Activated CD4-positive, alpha-beta T cell treated with anti-CD3 and anti-CD28 coated beads for 36 hours (primary cell): Measurements from ENCODE around the gene RPS15A. TPM values are rescaled to one million over a fixed set of nuclear protein-coding genes. Genes with fewer than 3 reads are reported as not detected.

Experiments used
- ATAC-seq: fragments of 200-7000 bp; cut with Tn5 transposase; one replicate; pipeline ENCODE4 v1.10.0; 2021; ENCODE audit warnings: mild to moderate bottlenecking, moderate library complexity
- CTCF ChIA-PET: fragments of 350-600 bp; sonication (Branson Sonifier 250); formaldehyde crosslinking; loops from one replicate; lab custom pipeline; 2021; ENCODE audit warnings: antibody characterized with exemption; lab: Charles Lee
- POLR2A ChIA-PET: fragments of 350-600 bp; sonication (Branson Sonifier 250); formaldehyde crosslinking; loops from one replicate; lab custom pipeline; 2021; ENCODE audit warnings: antibody characterized with exemption, inconsistent platforms; lab: Charles Lee
- DNase-seq: peaks from one replicate; pipeline ENCODE4 v3.0.0-alpha.2; 2020
- H3K27ac Mint-ChIP-seq: one replicate; pipeline ENCODE4 v1.8.0; 2021; ENCODE audit warnings: mixed read lengths
- H3K27me3 Mint-ChIP-seq: one replicate; pipeline ENCODE4 v1.8.0; 2021; ENCODE audit warnings: mixed read lengths
- H3K36me3 Mint-ChIP-seq: one replicate; pipeline ENCODE4 v1.8.0; 2021; ENCODE audit warnings: low read depth, mixed read lengths
- H3K4me1 Mint-ChIP-seq: one replicate; pipeline ENCODE4 v1.8.0; 2021; ENCODE audit warnings: mixed read lengths
- H3K4me3 Mint-ChIP-seq: one replicate; pipeline ENCODE4 v1.8.0; 2021; ENCODE audit warnings: mild to moderate bottlenecking, moderate library complexity, mixed read lengths
- H3K9me3 Mint-ChIP-seq: one replicate; pipeline ENCODE4 v1.8.0; 2021; ENCODE audit warnings: low read depth, mixed read lengths
- intact Hi-C, 2 experiments: fragments of 100-400 bp; cut with DNase I in 1 of 2; cut with micrococcal nuclease in 1 of 2; formaldehyde crosslinking; loops; one replicate each; pipeline versions ENCODE4 v1.14.2 to v1.15.1; 2022 to 2024; cut with DNase I, micrococcal nuclease
- total RNA-seq, 2 experiments: library from RNA; stranded (reverse); gene quantifications; one replicate each; pipeline ENCODE4 v1.2.3, GENCODE V29; 2021

The RPS15A gene
- total RNA-seq, 2 experiments from 2014 or later, result 1,904 to 2,150 TPM

DNA sequence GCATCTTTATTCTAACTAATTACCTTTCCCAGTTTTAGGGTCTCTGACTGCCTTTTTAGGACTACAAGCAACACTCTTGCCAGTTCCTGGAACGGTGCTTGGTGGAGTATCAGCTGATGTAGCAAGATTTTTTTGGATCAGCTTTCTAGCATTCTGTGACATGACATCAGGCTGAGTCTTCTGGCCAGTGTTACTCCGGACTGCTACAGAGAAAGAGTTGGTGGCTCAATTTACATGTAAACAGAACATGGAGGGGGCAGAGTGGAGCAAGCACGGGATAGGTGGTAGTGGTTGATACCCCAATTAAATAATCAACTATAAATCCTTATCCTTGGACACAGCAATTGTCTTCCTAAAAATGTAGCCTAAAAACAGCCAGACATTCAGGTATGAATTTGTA is 21.8 kb upstream of the RPS15A start:
- peaks cover 56% of the 10 kb centered on the region for H3K36me3 Mint-ChIP-seq
- no peak overlapping the region for H3K4me3 Mint-ChIP-seq
- H3K27ac Mint-ChIP-seq, result no peak overlapping the region
- ChIA-PET CTCF (no interaction called here), POLR2A (no interaction called here)
- intact Hi-C loops, result no loop called here
- no peaks in the 10 kb centered on the region for H3K27me3 Mint-ChIP-seq
- no peak for DNase-seq
- no peaks in the 10 kb centered on the region for H3K9me3 Mint-ChIP-seq
- ATAC-seq, result no peak
- H3K4me1 Mint-ChIP-seq, result no peaks in the 10 kb centered on the region

DNA sequence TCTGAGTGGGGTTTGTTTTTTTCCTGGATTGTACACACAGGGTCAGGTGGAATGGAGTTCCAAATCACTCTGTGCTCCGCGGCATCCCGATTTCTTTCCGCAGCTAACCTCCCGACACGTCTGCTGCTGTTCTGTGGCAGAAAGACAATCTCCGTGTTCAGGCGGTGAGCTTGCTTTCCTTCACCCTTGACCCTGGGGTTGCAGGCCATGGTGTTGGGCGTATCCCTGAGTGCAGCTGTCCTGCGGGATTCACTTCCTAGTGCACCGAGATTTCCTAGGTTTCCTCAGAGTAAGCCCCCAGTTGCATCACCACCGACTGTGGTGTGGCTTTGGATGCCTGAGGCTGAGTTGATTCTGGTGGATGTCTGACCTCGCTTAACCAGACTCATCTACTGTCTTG is 19.0 kb upstream of the RPS15A start:
- ATAC-seq (no peak), DNase-seq (no peak)
- POLR2A ChIA-PET, result no interaction called here
- Mint-ChIP-seq H3K9me3 (no peaks in the 10 kb centered on the region), H3K36me3 (peaks cover 53% of the 10 kb centered on the region), H3K27ac (no peak overlapping the region), H3K4me3 (no peak overlapping the region), H3K4me1 (peaks cover 16% of the 10 kb centered on the region), H3K27me3 (no peaks in the 10 kb centered on the region)
- CTCF ChIA-PET, result no interaction called here
- intact Hi-C loops, result no loop called here

DNA sequence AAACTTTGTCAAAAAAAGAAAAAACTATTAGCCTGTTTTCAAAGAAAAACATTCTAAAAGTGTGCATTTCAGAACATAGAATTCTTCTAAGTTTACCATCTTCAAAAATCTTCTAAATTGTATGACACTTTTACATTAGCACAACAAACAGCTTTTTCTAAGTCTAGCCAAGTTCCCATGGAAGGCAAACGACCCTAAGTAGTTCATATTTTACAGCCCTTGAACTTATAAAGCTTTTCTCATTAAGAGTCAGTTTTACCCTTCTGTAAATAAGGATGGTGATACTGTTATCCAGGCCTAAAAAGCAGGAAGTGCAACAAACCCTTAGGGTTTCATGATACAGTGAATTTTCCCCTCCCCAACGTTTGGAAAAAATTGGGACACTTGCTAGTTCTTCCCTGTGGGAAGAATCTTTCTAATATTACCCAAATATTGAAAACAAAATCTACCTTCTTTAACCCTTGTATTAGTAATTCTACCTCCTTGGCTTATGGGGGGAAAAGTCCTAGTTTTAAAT is 15.2 kb upstream of the RPS15A start:
- H3K9me3 Mint-ChIP-seq, result no peaks in the 10 kb centered on the region
- H3K4me1 Mint-ChIP-seq, result peaks cover 30% of the 10 kb centered on the region
- H3K27ac Mint-ChIP-seq, result peak overlapping the region; percentile 67
- H3K36me3 Mint-ChIP-seq, result peaks cover 44% of the 10 kb centered on the region
- DNase-seq (no peak), ATAC-seq (no peak)
- H3K4me3 Mint-ChIP-seq, result no peak overlapping the region
- intact Hi-C loops, result no loop called here
- ChIA-PET POLR2A (interaction anchor here (7.6 kb wide), 1 partner anchor 16 kb away, joined by 119 read pairs; the partner anchor contains the start of gene RPS15A), CTCF (interaction anchor here (0.6 to 2.2 kb wide), 7 partner anchors 10 to 133 kb away, joined by 3 to 9 read pairs (median 3); partner anchors contain the start of gene RPS15A)
- no peaks in the 10 kb centered on the region for H3K27me3 Mint-ChIP-seq

DNA sequence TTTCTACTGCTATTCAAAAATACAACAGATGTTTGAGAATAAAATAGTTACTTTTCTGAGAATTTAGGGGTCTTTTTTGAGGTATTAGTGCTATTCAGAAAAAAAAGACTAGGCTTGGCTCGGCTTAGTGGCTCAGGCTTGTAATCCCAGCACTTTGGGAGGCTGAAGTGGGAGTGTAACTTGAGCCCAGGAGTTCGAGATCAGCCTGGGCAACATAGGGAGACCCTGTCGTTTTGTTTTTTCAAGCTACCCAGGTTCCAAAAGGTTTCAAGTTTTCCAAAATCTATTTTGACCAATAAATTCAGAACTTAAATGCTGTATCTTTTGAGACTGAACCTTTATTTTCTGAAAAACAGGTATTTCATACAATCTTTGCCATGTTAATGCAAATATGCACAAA is 14.4 kb upstream of the RPS15A start:
- no peak for DNase-seq
- ChIA-PET CTCF (interaction anchor here (0.6 to 2.2 kb wide), 8 partner anchors 10 to 165 kb away, joined by 3 to 9 read pairs (median 4); partner anchors contain the start of gene RPS15A), POLR2A (interaction anchor here (7.6 kb wide), 1 partner anchor 15 kb away, joined by 119 read pairs; the partner anchor contains the start of gene RPS15A)
- Mint-ChIP-seq H3K4me1 (peaks cover 38% of the 10 kb centered on the region), H3K36me3 (peaks cover 40% of the 10 kb centered on the region), H3K9me3 (no peaks in the 10 kb centered on the region), H3K27ac (peak overlapping the region; percentile 67), H3K27me3 (no peaks in the 10 kb centered on the region), H3K4me3 (no peak overlapping the region)
- no peak for ATAC-seq
- intact Hi-C loops, result loop anchor here (5.0 kb wide), 2 partner anchors 33 to 58 kb away; no protein-coding TSS in a partner anchor

DNA sequence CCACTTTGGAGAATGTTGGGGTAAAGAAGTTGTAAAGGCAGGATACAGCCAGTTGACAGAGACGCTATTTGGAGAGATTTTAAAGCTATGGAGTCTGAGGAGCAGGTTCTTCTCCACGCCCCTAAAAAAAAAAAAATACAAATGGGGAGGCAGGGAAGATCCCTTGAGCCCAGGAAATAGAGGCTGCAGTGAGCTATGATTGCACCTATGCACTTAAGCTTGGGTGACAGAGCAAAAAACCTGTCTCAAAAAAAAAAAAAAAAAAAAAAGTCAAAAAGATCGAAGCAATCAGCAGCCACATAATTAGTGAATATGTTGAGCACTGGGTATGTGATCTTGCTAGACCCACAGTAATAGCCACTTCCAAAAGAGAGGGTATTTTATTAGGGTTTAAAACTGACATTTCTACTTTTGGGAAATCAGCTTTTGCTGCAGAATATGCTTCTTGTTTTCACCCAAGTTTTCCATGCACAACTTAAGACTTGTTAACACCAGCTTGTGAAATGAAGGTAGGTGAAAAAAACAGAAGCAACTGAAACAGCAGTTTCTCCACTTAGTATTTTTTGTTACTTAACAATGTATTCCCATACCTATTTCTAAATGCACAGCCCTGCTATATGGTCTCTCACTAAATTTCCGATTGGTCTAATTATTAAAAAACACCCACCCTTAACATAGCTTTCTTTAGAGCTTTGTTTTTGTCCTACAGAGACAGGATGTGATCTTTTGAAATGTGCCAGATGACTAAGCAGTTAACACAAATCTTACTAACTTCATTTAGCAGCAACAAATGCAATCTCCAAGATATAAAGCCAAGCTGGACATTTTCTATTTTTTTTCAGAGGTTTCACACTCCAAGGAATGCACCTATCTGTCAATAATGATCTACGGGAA is 13.7 kb upstream of the RPS15A start:
- Mint-ChIP-seq H3K9me3 (no peaks in the 10 kb centered on the region), H3K27ac (peak overlapping the region; percentile 85), H3K4me1 (peaks cover 44% of the 10 kb centered on the region), H3K27me3 (no peaks in the 10 kb centered on the region), H3K4me3 (peak overlapping the region; percentile 7), H3K36me3 (peaks cover 33% of the 10 kb centered on the region)
- ChIA-PET POLR2A (interaction anchor here (0.6 to 7.6 kb wide), 3 partner anchors 14 to 36 kb away, joined by 3 to 119 read pairs (median 4); partner anchors contain the start of gene RPS15A), CTCF (interaction anchor here (1.0 to 2.7 kb wide), 7 partner anchors 9 to 166 kb away, joined by 3 to 18 read pairs (median 4); partner anchors contain the start of gene RPS15A)
- ATAC-seq (no peak), DNase-seq (no peak)
- intact Hi-C loops, result loop anchor here (5.0 kb wide), 2 partner anchors 33 to 58 kb away; no protein-coding TSS in a partner anchor

DNA sequence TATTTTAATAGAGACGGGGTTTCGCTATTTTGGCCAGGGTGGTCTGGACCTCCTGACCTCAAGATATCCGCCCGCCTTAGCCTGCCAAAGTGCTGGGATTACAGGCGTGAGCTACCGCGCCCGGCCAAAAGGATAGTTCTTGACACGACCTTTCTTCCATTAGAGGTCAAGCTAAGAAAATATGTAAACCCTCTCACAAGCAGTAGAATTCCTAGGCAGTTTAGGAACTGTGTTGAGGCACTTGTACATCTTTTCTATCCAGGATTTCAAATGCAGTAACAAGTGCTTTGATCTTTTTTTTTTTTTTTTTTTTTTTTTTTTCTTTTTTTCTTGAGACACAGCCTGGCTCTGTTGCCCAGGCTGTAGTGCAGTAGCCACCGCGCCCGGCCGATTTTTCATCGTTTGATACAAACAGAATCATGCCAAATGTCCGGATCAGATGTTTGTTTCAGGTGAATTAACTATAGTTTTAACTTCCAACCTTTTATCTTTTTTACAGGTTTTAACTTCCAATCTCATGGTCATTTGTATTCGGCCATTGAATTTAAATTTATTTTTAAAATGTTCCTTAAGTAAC is 12.7 kb upstream of the RPS15A start:
- Mint-ChIP-seq H3K36me3 (peaks cover 31% of the 10 kb centered on the region), H3K27ac (peak overlapping the region; percentile 85), H3K27me3 (no peaks in the 10 kb centered on the region), H3K4me3 (peak overlapping the region; percentile 86), H3K9me3 (no peaks in the 10 kb centered on the region), H3K4me1 (peaks cover 47% of the 10 kb centered on the region)
- ChIA-PET CTCF (interaction anchor here (0.7 to 2.7 kb wide), 4 partner anchors 14 to 167 kb away, joined by 3 to 18 read pairs (median 8); no protein-coding TSS in a partner anchor), POLR2A (interaction anchor here (7.6 kb wide), 1 partner anchor 13 kb away, joined by 119 read pairs; the partner anchor contains the start of gene RPS15A)
- DNase-seq (no peak), ATAC-seq (no peak)
- intact Hi-C loops, result loop anchor here (5.0 kb wide), 2 partner anchors 34 to 59 kb away; no protein-coding TSS in a partner anchor

DNA sequence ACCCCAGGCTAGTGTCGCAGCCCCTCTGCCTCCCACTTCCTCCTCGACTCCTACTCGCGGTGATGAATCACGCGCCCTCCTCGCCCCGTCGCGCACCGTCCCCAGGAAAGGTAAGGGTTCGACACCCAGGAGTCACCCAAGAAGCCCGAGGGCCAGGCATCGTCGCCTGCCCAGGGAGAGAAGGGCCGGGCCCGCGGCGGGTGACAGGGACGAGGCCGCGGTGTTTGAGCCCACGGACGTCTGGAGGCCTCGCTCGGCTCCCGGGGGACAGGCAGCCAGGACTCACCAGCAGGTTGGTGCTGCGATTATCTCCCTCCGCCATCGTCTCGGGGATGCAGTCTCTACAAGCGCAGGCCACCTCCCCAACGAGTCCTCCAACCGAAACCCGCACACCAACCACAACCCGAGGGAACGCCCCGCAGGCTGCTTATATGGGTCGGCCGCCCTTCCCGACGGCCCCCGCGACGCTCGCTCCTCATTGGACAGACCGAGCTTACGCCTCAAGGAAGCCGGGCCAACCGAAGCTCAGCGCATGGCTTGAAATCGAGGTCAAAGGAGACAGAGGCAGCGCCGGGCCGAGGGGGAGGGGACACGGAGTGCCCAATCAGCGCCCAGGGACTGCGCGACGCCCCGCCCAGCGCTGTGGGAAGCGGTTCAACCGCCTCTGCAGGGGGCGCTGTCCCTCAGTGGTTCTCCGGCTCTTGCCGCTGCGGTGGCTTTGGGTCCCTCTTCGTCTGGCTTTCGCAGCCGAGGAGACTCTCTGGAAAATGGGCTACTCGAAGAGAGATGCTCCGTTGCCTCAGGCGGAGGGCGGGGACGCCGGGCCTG is 11.2 kb upstream of the RPS15A start, which contains the start of gene ARL6IP1:
TSS of gene ARL6IP1 (minus strand) at position 405 of the 828 bp plus-strand sequence. CDS start at position 322, 83 bp downstream.
- peak within 1 kb of the TSS; percentile 99 for H3K27ac Mint-ChIP-seq
- DNase-seq (peak; percentile 99), ATAC-seq (peak; percentile 98)
- peaks cover 35% of the 10 kb centered on the region for H3K36me3 Mint-ChIP-seq
- H3K4me1 Mint-ChIP-seq, result peaks cover 46% of the 10 kb centered on the region
- H3K27me3 Mint-ChIP-seq, result no peaks in the 10 kb centered on the region
- ChIA-PET CTCF (interaction anchor here (0.5 to 3.6 kb wide), 20 partner anchors 10 to 1385 kb away, joined by 3 to 34 read pairs (median 4); partner anchors contain the start of gene RPS15A), POLR2A (interaction anchor here (0.9 to 7.6 kb wide), 7 partner anchors 9 to 266 kb away, joined by 3 to 119 read pairs (median 4); partner anchors contain the start of genes COQ7 and RPS15A)
- no peaks in the 10 kb centered on the region for H3K9me3 Mint-ChIP-seq
- peak within 1 kb of the TSS; percentile 86 for H3K4me3 Mint-ChIP-seq
- intact Hi-C loops, result loop anchor here (1.0 to 5.0 kb wide), 11 partner anchors 11 to 754 kb away; partner anchors contain the start of genes COQ7 (in 2 of the 2), RPS15A (in 2 of the 2), SMG1 (in 2 of the 2) and CCP110 (in 1 of the 2)

DNA sequence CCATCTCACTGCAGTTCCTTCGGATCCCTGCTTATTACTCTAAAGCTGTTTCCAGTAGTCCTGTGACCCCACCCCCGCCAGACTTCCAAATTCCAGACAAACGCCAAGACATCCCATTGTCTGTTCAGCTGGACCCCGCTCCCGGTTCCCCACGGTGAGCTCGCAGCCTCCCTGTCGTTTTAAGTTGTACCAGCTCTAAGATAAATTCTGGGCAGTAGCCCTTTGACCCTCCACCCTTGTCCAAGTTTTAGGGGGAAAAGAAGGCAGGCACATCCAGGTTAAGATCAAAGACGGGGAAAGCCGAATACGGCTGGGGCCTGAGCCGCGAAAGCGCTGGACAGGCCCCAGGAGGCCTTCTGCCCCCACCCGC is 10.6 kb upstream of the RPS15A start:
- Mint-ChIP-seq H3K4me3 (peak overlapping the region; percentile 86), H3K27me3 (no peaks in the 10 kb centered on the region), H3K9me3 (no peaks in the 10 kb centered on the region), H3K27ac (peak overlapping the region; percentile 99), H3K4me1 (peaks cover 45% of the 10 kb centered on the region), H3K36me3 (peaks cover 34% of the 10 kb centered on the region)
- intact Hi-C loops, result loop anchor here (1.0 to 5.0 kb wide), 11 partner anchors 10 to 755 kb away; partner anchors contain the start of genes COQ7 (in 2 of the 2), RPS15A (in 2 of the 2), SMG1 (in 2 of the 2) and CCP110 (in 1 of the 2)
- ATAC-seq (no peak), DNase-seq (no peak)
- POLR2A ChIA-PET, result interaction anchor here (0.8 to 7.6 kb wide), 4 partner anchors 8 to 125 kb away, joined by 3 to 119 read pairs (median 6); partner anchors contain the start of gene RPS15A
- CTCF ChIA-PET, result interaction anchor here (0.8 to 3.6 kb wide), 7 partner anchors 9 to 49 kb away, joined by 3 to 34 read pairs (median 5); partner anchors contain the start of gene RPS15A

DNA sequence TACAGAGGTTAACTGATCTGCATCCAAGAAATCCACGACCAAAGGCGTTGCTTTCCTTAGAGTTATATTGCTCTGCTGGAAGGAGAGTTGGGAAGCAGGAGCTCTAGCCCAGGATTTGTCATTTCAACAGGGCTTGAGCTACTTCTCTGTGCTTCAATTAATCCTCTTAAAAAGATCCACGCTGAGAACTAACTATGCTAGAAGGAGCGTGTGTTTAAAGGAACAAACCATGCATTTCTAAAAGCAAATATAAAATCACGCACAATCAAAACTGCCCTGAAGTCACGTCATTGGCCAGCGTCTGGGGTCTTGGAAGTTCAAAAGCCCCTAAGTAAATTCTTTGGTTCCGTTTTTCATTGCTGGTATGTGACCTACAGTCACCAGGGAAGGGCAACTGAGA is 10.2 kb upstream of the RPS15A start:
- H3K36me3 Mint-ChIP-seq, result peaks cover 38% of the 10 kb centered on the region
- H3K27ac Mint-ChIP-seq, result peak overlapping the region; percentile 99
- peaks cover 45% of the 10 kb centered on the region for H3K4me1 Mint-ChIP-seq
- no peak for DNase-seq
- no peaks in the 10 kb centered on the region for H3K9me3 Mint-ChIP-seq
- intact Hi-C loops, result loop anchor here (2.0 to 5.0 kb wide), 5 partner anchors 13 to 723 kb away; partner anchors contain the start of genes CCP110 (in 1 of the 2) and GDE1 (in 1 of the 2)
- POLR2A ChIA-PET, result interaction anchor here (0.8 to 7.6 kb wide), 3 partner anchors 11 to 125 kb away, joined by 3 to 119 read pairs (median 3); partner anchors contain the start of gene RPS15A
- CTCF ChIA-PET, result interaction anchor here (0.8 to 3.6 kb wide), 5 partner anchors 9 to 46 kb away, joined by 3 to 34 read pairs (median 3); partner anchors contain the start of gene RPS15A
- H3K4me3 Mint-ChIP-seq, result peak overlapping the region; percentile 86
- ATAC-seq, result no peak
- no peaks in the 10 kb centered on the region for H3K27me3 Mint-ChIP-seq
